Transverse colon (tissue), 4 donors: ENCODE data around the gene KRT34. TPM values are rescaled to one million over a fixed set of nuclear protein-coding genes. Genes with fewer than 3 reads are reported as not detected.

Experiments used
- DNase-seq: peaks from one replicate; pipeline ENCODE4 v3.0.0-alpha.2; 2019
- H3K27ac ChIP-seq, 4 donors: fragments of 200-600 bp; sonication (generic); 2 replicates each; pipeline ENCODE4 v1.5.1; 2016 to 2018; ENCODE audit warnings: inconsistent platforms in 4 of 4
- H3K27me3 ChIP-seq: fragments of 200-600 bp; sonication (generic); 2 replicates; pipeline ENCODE4 v1.5.1; 2017; ENCODE audit warnings: inconsistent platforms
- H3K36me3 ChIP-seq, 4 donors: fragments of 200-600 bp; sonication (generic); 2 replicates each; pipeline ENCODE4 v1.5.1; 2017 to 2019; ENCODE audit warnings: inconsistent platforms in 4 of 4
- H3K4me1 ChIP-seq, 4 donors: fragments of 200-600 bp; sonication (generic); 2 replicates each; pipeline ENCODE4 v1.5.1; 2017 to 2020; ENCODE audit warnings: inconsistent platforms in 4 of 4
- H3K4me3 ChIP-seq, 4 donors: fragments of 200-600 bp; sonication (generic); 1 replicate in 1 of 4; 2 replicates in 3 of 4; pipeline versions ENCODE4 v1.5.1 to v1.6.1; 2017 to 2019; ENCODE audit warnings: inconsistent platforms in 4 of 4
- H3K9me3 ChIP-seq, 2 donors: fragments of 200-600 bp; sonication (generic); 2 replicates each; pipeline ENCODE4 v1.5.1; 2017 to 2019; ENCODE audit warnings: inconsistent platforms in 2 of 2
- EP300 ChIP-seq: sonication (generic); formaldehyde crosslinking; IDR thresholded peaks from one replicate; pipeline ENCODE4 v1.6.1; 2017; ENCODE audit warnings: antibody characterized with exemption, low read depth
- POLR2A ChIP-seq: fragments of 450-650 bp; IDR thresholded peaks from one replicate; pipeline ENCODE4 v1.6.1; 2016; ENCODE audit warnings: antibody characterized with exemption, mild to moderate bottlenecking, moderate library complexity
- POLR2AphosphoS5 ChIP-seq, 3 donors: sonication (generic); formaldehyde crosslinking; IDR thresholded peaks; one replicate each; pipeline ENCODE4 v1.6.1; 2016; ENCODE audit warnings: antibody characterized with exemption in 3 of 3
- WGBS, 2 donors: methylation state at CpG; one replicate each; pipeline ENCODE4 v1.1.5; 2018; ENCODE audit warnings: low coverage in 1 of 2; 5-methylcytosine and 5-hydroxymethylcytosine counted together
- in situ Hi-C, 4 donors: fragments of 200-750 bp; cut with MboI; loops; one replicate each; pipeline versions ENCODE4 v1.15.0 to v1.15.1; 2017; ENCODE audit warnings: low sequenced_read_pairs in 3 of 4, low pct_ligation_motif_present in 1 of 4, low pct_unique_long_range_greater_than_20kb in 1 of 4
- intact Hi-C: fragments of 100-400 bp; cut with DNase I; formaldehyde crosslinking; loops from one replicate; pipeline ENCODE4 v1.15.1; 2023; ENCODE audit warnings: low total_unique reads
- total RNA-seq, 4 donors: library from RNA; depleted of rRNA; stranded (reverse); fragments of >200 nt; gene quantifications; one replicate each; pipeline ENCODE4 v1.1.0, GENCODE V29; 2016
- TF ChIP-seq, protein P1 (sequence below), 5 experiments: fragments of 200-600 bp in 3 of 5; fragments of 450-650 bp in 2 of 5; sonication (generic) in 3 of 5; IDR thresholded peaks; 1 replicate in 2 of 5; 2 replicates in 3 of 5; pipeline ENCODE4 v1.5.1; 2016 to 2017; ENCODE audit warnings: antibody characterized with exemption in 5 of 5, inconsistent platforms in 3 of 5, mild to moderate bottlenecking in 2 of 5, moderate library complexity in 1 of 5

The KRT34 gene
- total RNA-seq, 4 donors from 2014 or later: not detected

DNA sequence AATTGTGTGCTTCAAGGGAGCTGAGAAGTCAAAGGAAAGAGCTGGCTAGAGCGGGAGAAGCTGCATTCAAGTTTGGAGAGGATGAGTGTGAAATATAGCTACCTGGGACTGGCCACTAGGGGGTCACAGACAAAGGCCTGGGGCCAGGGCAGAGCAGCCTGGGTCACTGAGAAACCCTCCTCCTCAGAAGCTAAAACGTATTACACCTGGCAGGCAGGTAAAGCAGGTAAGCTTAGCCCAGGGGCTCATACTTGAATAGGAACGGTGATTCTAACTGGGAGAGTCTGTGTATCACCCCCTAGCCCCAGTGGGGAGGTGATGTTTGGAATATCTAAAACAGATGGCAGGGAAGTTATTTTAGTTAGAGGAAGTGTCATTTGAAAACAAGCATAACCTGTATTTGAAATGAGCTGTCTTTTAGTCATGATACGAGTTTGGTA lies 35.5 kb upstream of the KRT34 start:
- intact Hi-C loops (no loop called here), in situ Hi-C loops (no loop called here)
- Histone ChIP-seq H3K4me3 (no peak overlapping the region), H3K27me3 (no peaks in the 10 kb centered on the region), H3K9me3 (no peaks in the 10 kb centered on the region), H3K36me3 (no peaks in the 10 kb centered on the region), H3K27ac (no peak overlapping the region), H3K4me1 (no peaks in the 10 kb centered on the region)
- no peak for TF ChIP-seq POLR2A
- TF ChIP-seq POLR2AphosphoS5 (IDR thresholded peaks at IDR 0.05): no peak
- TF ChIP-seq, protein P1, sequence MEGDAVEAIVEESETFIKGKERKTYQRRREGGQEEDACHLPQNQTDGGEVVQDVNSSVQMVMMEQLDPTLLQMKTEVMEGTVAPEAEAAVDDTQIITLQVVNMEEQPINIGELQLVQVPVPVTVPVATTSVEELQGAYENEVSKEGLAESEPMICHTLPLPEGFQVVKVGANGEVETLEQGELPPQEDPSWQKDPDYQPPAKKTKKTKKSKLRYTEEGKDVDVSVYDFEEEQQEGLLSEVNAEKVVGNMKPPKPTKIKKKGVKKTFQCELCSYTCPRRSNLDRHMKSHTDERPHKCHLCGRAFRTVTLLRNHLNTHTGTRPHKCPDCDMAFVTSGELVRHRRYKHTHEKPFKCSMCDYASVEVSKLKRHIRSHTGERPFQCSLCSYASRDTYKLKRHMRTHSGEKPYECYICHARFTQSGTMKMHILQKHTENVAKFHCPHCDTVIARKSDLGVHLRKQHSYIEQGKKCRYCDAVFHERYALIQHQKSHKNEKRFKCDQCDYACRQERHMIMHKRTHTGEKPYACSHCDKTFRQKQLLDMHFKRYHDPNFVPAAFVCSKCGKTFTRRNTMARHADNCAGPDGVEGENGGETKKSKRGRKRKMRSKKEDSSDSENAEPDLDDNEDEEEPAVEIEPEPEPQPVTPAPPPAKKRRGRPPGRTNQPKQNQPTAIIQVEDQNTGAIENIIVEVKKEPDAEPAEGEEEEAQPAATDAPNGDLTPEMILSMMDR (IDR thresholded peaks at IDR 0.05): peak in 2 of 5 experiments; percentile 21 to 31
- no peak for TF ChIP-seq EP300
- 20 to 51% methylated on average over 1 to 4 of the region's 4 CpGs for WGBS, 2 donors
- no peak for DNase-seq

DNA sequence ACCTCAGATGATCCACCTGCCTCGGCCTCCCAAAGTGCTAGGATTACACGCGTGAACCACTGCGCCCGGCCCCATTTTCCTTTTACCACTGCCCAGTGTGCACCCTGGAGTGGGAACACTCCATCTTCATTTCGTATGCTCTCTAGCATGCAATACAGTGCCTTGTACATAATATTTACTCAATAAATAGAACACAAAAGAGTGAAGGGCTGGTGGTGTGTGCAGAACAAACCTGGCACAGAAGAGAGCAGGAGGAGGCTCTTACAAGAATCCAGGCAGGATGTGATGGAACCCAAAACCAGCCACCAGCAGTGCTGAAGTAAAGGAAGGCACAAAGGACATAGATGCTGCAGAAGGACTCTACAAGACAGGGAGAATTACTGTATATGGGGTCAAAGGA lies 35.0 kb upstream of the KRT34 start:
- no peak for DNase-seq
- no peaks in the 10 kb centered on the region for H3K9me3 ChIP-seq
- WGBS, 2 donors: 86 to 97% methylated on average over 5 to 6 of the region's 6 CpGs
- no peak overlapping the region for H3K27ac ChIP-seq
- TF ChIP-seq, protein P1 (IDR thresholded peaks at IDR 0.05): no peak
- H3K4me1 ChIP-seq: no peaks in the 10 kb centered on the region
- H3K27me3 ChIP-seq: no peaks in the 10 kb centered on the region
- H3K4me3 ChIP-seq: no peak overlapping the region
- in situ Hi-C loops: no loop called here
- no peaks in the 10 kb centered on the region for H3K36me3 ChIP-seq
- intact Hi-C loops: no loop called here

DNA sequence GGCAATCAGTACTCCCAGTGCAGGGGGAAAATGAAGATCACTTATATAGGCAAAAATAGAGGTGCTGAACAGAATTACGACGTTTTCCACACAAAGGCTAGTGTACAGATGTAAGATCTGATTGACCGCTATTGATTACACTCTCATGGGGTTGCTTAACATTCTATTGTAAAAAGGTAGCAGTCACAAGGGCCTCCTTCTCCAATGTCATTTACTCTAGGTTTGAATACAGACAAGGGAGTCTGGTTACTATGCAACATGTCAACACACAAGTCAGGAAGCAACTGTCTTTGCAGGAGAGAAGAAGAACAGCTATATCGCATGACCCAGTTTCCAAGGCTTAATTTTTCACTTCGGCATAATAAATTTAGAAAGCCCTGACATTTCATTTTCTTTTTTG lies 34.4 kb upstream of the KRT34 start:
- Histone ChIP-seq H3K36me3 (no peaks in the 10 kb centered on the region), H3K9me3 (no peaks in the 10 kb centered on the region), H3K27me3 (no peaks in the 10 kb centered on the region), H3K4me3 (no peak overlapping the region), H3K4me1 (no peaks in the 10 kb centered on the region), H3K27ac (no peak overlapping the region)
- TF ChIP-seq POLR2AphosphoS5 (IDR thresholded peaks at IDR 0.05): no peak
- TF ChIP-seq, protein P1 (IDR thresholded peaks at IDR 0.05): no peak
- TF ChIP-seq EP300: no peak
- in situ Hi-C loops: no loop called here
- intact Hi-C loops: no loop called here
- WGBS, 2 donors: 90 to 94% methylated on average over 5 of the region's 5 CpGs
- no peak for DNase-seq

DNA sequence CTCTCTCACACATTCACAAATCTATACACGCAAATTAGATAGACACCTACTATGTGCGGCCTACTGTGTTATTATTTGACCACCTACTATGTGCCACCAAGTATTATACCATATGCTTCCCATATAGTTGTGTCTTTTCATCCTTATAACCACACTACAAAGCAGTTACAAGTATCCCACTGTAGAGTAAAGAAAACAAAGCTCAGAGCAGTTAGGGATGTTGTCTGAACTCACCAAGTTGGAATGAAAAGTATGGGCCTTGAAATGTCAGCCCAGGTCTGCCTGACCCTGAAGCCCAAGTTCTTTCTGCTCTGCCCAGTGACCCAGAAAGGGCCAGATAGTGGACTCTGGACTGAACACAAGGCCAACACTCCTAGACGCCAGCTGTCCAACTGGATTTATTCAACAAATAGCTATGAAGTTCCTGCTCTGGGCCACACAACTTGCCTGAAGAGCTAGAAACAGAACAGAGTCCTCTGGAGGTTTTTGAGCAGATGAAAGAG lies 33.8 kb upstream of the KRT34 start:
- intact Hi-C loops: no loop called here
- no peak for TF ChIP-seq POLR2A
- no peak for TF ChIP-seq EP300
- TF ChIP-seq, protein P1 (IDR thresholded peaks at IDR 0.05): no peak
- TF ChIP-seq POLR2AphosphoS5 (IDR thresholded peaks at IDR 0.05): no peak
- H3K4me1 ChIP-seq: no peaks in the 10 kb centered on the region
- no peaks in the 10 kb centered on the region for H3K36me3 ChIP-seq
- no peak for DNase-seq
- in situ Hi-C loops: no loop called here
- H3K27ac ChIP-seq: no peak overlapping the region
- no peaks in the 10 kb centered on the region for H3K27me3 ChIP-seq
- H3K4me3 ChIP-seq: no peak overlapping the region
- no peaks in the 10 kb centered on the region for H3K9me3 ChIP-seq
- 48 to 73% methylated on average over 2 to 3 of the region's 3 CpGs for WGBS, 2 donors
